GM12878 (cell line): ENCODE data around the gene CCDC187. TPM values are rescaled to one million over a fixed set of nuclear protein-coding genes. Genes with fewer than 3 reads are reported as not detected.

Experiments used
- ATAC-seq: fragments of 200-7000 bp; cut with Tn5 transposase; 3 replicates; pipeline ENCODE4 v1.9.1; 2020; ENCODE audit warnings: mild to moderate bottlenecking, moderate library complexity
- BruUV-seq: library from RNA; stranded (reverse); fragments of 400-500 nt; replicated peaks from 2 replicates; lab custom pipeline; 2021; lab: Mats Ljungman, UMichigan
- CTCF ChIA-PET: fragments of 300-600 bp; sonication (Branson Sonifier 250); formaldehyde crosslinking; extraction: SDS; loops from one replicate; lab custom pipeline; 2021; ENCODE audit warnings: inconsistent platforms; lab: Yijun Ruan, JAX
- POLR2A ChIA-PET: fragments of 350-600 bp; formaldehyde crosslinking; extraction: SDS; loops from one replicate; lab custom pipeline; 2021; ENCODE audit warnings: inconsistent platforms; lab: Charles Lee
- RAD21 ChIA-PET: fragments of 300-600 bp; sonication (Branson Sonifier 250); formaldehyde crosslinking; loops from one replicate; lab custom pipeline; 2023; ENCODE audit warnings: antibody characterized with exemption; ENCODE audit not compliant: unreplicated experiment; lab: Charles Lee
- SMC1A ChIA-PET: fragments of 300-600 bp; sonication (Branson Sonifier 250); formaldehyde crosslinking; loops from one replicate; lab custom pipeline; 2023; ENCODE audit not compliant: unreplicated experiment, uncharacterized antibody; lab: Charles Lee
- DNase-seq: peaks from one replicate; pipeline ENCODE4 v3.0.0-alpha.2; 2011; ENCODE audit warnings: low read depth, low spot score
- FAIRE-seq: peaks from 3 replicates; lab custom pipeline; 2011; peaks lifted over from hg19 to GRCh38; lab: Jason Lieb, UNC
- H2AFZ ChIP-seq: 2 replicates; pipeline ENCODE4 v1.6.0; 2011; ENCODE audit warnings: low read depth, low read length, control low read depth; ENCODE audit not compliant: control insufficient read depth
- H3K27ac ChIP-seq: 2 replicates; pipeline ENCODE4 v1.5.1; 2011; ENCODE audit warnings: control low read depth; ENCODE audit not compliant: control insufficient read depth, insufficient read depth
- H3K27me3 ChIP-seq, 2 experiments: replicated peaks in 1 of 2; 2 replicates each; pipeline versions ENCODE4 v1.6.0 to v1.6.1; 2011; ENCODE audit warnings: low read length in 1 of 2; ENCODE audit not compliant: control insufficient read depth in 2 of 2, insufficient read depth in 2 of 2
- H3K36me3 ChIP-seq, 2 experiments: 2 replicates each; pipeline ENCODE4 v1.5.1; 2011; ENCODE audit warnings: low read length in 1 of 2; ENCODE audit not compliant: control insufficient read depth in 2 of 2, insufficient read depth in 2 of 2
- H3K4me1 ChIP-seq: 2 replicates; pipeline ENCODE4 v1.6.1; 2011; ENCODE audit warnings: mild to moderate bottlenecking, low read length, moderate library complexity, mixed read lengths; ENCODE audit not compliant: control insufficient read depth, insufficient read depth
- H3K4me2 ChIP-seq: 2 replicates; pipeline ENCODE4 v1.6.0; 2011; ENCODE audit warnings: control low read depth; ENCODE audit not compliant: control insufficient read depth, insufficient read depth
- H3K4me3 ChIP-seq: fragments of 200-600 bp; sonication (generic); 2 replicates; pipeline ENCODE4 v1.5.1; 2016
- H3K79me2 ChIP-seq: 2 replicates; pipeline ENCODE4 v1.6.0; 2011; ENCODE audit warnings: low read length; ENCODE audit not compliant: control insufficient read depth, insufficient read depth
- H3K9ac ChIP-seq: 2 replicates; pipeline ENCODE4 v1.8.0; 2011; ENCODE audit warnings: low read length, control low read depth, mixed read lengths; ENCODE audit not compliant: control insufficient read depth, insufficient read depth
- H3K9me3 ChIP-seq: replicated peaks from 3 replicates; pipeline ENCODE4 v1.5.1; 2011; ENCODE audit warnings: mild to moderate bottlenecking, low read length; ENCODE audit not compliant: control insufficient read depth, insufficient read depth
- H4K20me1 ChIP-seq: 2 replicates; pipeline ENCODE4 v1.6.0; 2011; ENCODE audit not compliant: control insufficient read depth, insufficient read depth
- EP300 ChIP-seq, 2 experiments: fragments of 150-350 bp in 1 of 2; IDR thresholded peaks; 2 replicates each; pipeline ENCODE4 v1.6.1; 2011 to 2012; ENCODE audit warnings: low read depth in 2 of 2, low read length in 2 of 2, borderline replicate concordance in 1 of 2, improper control_type of control experiment in 1 of 2, inconsistent platforms in 1 of 2; ENCODE audit not compliant: control insufficient read depth in 1 of 2
- FOXM1 ChIP-seq: IDR thresholded peaks from 2 replicates; pipeline ENCODE4 v1.6.1; 2012; ENCODE audit warnings: low read depth, mild to moderate bottlenecking, inconsistent platforms, low read length, moderate library complexity
- HDAC2 ChIP-seq: fragments of 200-600 bp; sonication (generic); IDR thresholded peaks from 2 replicates; pipeline ENCODE4 v1.6.1; 2017
- LARP7 ChIP-seq: fragments of 450-650 bp; IDR thresholded peaks from 2 replicates; pipeline ENCODE4 v1.6.1; 2017; ENCODE audit warnings: mild to moderate bottlenecking
- NR2C2 ChIP-seq: IDR thresholded peaks from 2 replicates; pipeline ENCODE4 v1.6.1; 2011; ENCODE audit warnings: borderline replicate concordance, low read depth; ENCODE audit not compliant: control insufficient read depth, insufficient read length
- RB1 ChIP-seq: fragments of 450-650 bp; formaldehyde crosslinking; IDR thresholded peaks from 2 replicates; pipeline ENCODE4 v1.6.1; 2017; ENCODE audit warnings: mild to moderate bottlenecking, borderline replicate concordance
- SPI1 ChIP-seq: IDR thresholded peaks from 2 replicates; pipeline ENCODE4 v1.6.1; 2011; ENCODE audit warnings: low read depth, mild to moderate bottlenecking, low read length, moderate library complexity, borderline replicate concordance; ENCODE audit not compliant: insufficient read depth
- USF1 ChIP-seq: IDR thresholded peaks from 2 replicates; pipeline ENCODE4 v1.6.1; 2011; ENCODE audit warnings: borderline replicate concordance, low read depth, mild to moderate bottlenecking, moderate library complexity, mixed read lengths, low read length; ENCODE audit not compliant: insufficient read depth; ENCODE audit errors: extremely low read length
- WGBS: methylation state at CpG from one replicate; pipeline ENCODE4 v1.1.6; 2016; ENCODE audit warnings: low lambda C conversion rate; ENCODE audit not compliant: insufficient replicate concordance, insufficient coverage; ENCODE audit errors: missing lambda C conversion rate; 5-methylcytosine and 5-hydroxymethylcytosine counted together
- in situ Hi-C: fragments of 300-500 bp; cut with MboI; formaldehyde crosslinking; loops from 9 replicates; pipeline ENCODE4 v1.14.3; 2018; ENCODE audit warnings: mixed read lengths
- intact Hi-C: fragments of 100-400 bp; cut with micrococcal nuclease; formaldehyde crosslinking; loops from one replicate; pipeline ENCODE4 v1.14.2; 2022; ENCODE audit not compliant: unreplicated experiment
- polyA plus RNA-seq, 11 experiments: library from polyadenylated mRNA; depleted of rRNA in 4 of 11; unstranded in 6 of 11; stranded (reverse) in 5 of 11; fragments of >200 nt; fragmentation: Nextera tagmentation in 4 of 11; fragmentation: Illumina TruSeq in 1 of 11; extraction: Ambion mirVana in 4 of 11; extraction: Trizol in 1 of 11; gene quantifications; 1 replicate in 1 of 11; 2 replicates in 10 of 11; pipeline versions ENCODE4 v1.2.1 to v1.2.3, GENCODE V29; 2011 to 2016; ENCODE audit warnings: inconsistent platforms in 2 of 11, missing spikeins in 2 of 11, low read depth in 1 of 11
- total RNA-seq, 4 experiments: library from RNA; depleted of rRNA in 3 of 4; stranded (reverse); fragments of >200 nt in 3 of 4; fragmentation: Illumina TruSeq in 1 of 4; extraction: Trizol in 1 of 4; gene quantifications; 2 replicates each; pipeline versions ENCODE4 v1.2.1 to v1.2.3, GENCODE V29; 2013 to 2021

The CCDC187 gene
- total and polyA plus RNA-seq, 10 of the 15 experiments (the other 5 are each of a cell fraction or from before 2014, with no cell fraction given): 0.04 to 0.23 (median 0.04) TPM; not detected in 7

- H2AFZ ChIP-seq: no peak overlapping the region
- H4K20me1 ChIP-seq: no peaks in the 10 kb centered on the region
- H3K27me3 ChIP-seq: peaks cover 0 to 1% of the 10 kb centered on the region in 2 experiments; a peak in 2 of 4 replicates
- H3K27ac ChIP-seq: no peak overlapping the region
- BruUV-seq: no TSS peak
- peaks cover 14% of the 10 kb centered on the region for H3K4me1 ChIP-seq
- no peaks in the 10 kb centered on the region for H3K36me3 ChIP-seq
- no peaks in the 10 kb centered on the region for H3K9me3 ChIP-seq
- H3K79me2 ChIP-seq: peaks cover 27% of the 10 kb centered on the region
- DNase-seq (no peak), FAIRE-seq (no peak), ATAC-seq (no peak)
- H3K4me3 ChIP-seq: no peak overlapping the region
- RAD21 ChIA-PET: no interaction called here
- in situ Hi-C loops (no loop called here), intact Hi-C loops (no loop called here)
- H3K4me2 ChIP-seq: no peak overlapping the region
- H3K9ac ChIP-seq: no peak overlapping the region
- TF ChIP-seq HDAC2 (no peak), EP300 (IDR thresholded peaks at IDR 0.05; ENCODE audit: borderline replicate concordance in 1 of 2, control insufficient read depth in 1 of 2, low read depth in 2 of 2, low read length in 2 of 2) (no peak), FOXM1 (no peak), USF1 (no peak), RB1 (no peak), SPI1 (no peak), NR2C2 (no peak), LARP7 (no peak)
- POLR2A ChIA-PET: no interaction called here
- CTCF ChIA-PET: interaction anchor here (0.6 kb wide), 1 partner anchor 281 kb away, joined by 4 read pairs; no protein-coding TSS in a partner anchor
- 61% methylated on average over 9 of the region's 9 CpGs for WGBS
- SMC1A ChIA-PET: interaction anchor here (0.6 kb wide), 1 partner anchor 30 kb away, joined by 3 read pairs; no protein-coding TSS in a partner anchor
Measured at GRCh38 chr9:136247551-136247916, 56.4 kb downstream of the CCDC187 start.
